SJCRH30 (cell line): Measurements from ENCODE around the gene IL11. TPM values are rescaled to one million over a fixed set of nuclear protein-coding genes. Genes with fewer than 3 reads are reported as not detected.
"Not testable (repeated sequence)": the region's sequence is repeated elsewhere in the genome, so short reads cannot be mapped to it uniquely, and the experiment has no call there.

Experiments used
- DNase-seq, 2 experiments: peaks; one replicate each; pipeline ENCODE4 v3.0.0-alpha.2; 2015 to 2020
- H3K27ac ChIP-seq: fragments of 250-450 bp; sonication (Bioruptor Pico); 2 replicates; pipeline ENCODE4 v1.5.1; 2020; ENCODE audit warnings: mild to moderate bottlenecking, moderate library complexity
- H3K27me3 ChIP-seq: fragments of 250-450 bp; sonication (Bioruptor Pico); 2 replicates; pipeline ENCODE4 v1.5.1; 2020; ENCODE audit warnings: mild to moderate bottlenecking, moderate library complexity
- H3K36me3 ChIP-seq: fragments of 250-450 bp; sonication (Bioruptor Pico); 2 replicates; pipeline ENCODE4 v1.5.1; 2020; ENCODE audit warnings: mild to moderate bottlenecking, moderate library complexity
- H3K4me1 ChIP-seq: fragments of 250-450 bp; sonication (Bioruptor Pico); 2 replicates; pipeline ENCODE4 v1.5.1; 2020; ENCODE audit warnings: mild to moderate bottlenecking, moderate library complexity
- H3K4me3 ChIP-seq: fragments of 250-450 bp; sonication (Bioruptor Pico); 2 replicates; pipeline ENCODE4 v1.5.1; 2020; ENCODE audit warnings: mild to moderate bottlenecking, moderate library complexity
- H3K9me3 ChIP-seq: fragments of 250-450 bp; sonication (Bioruptor Pico); replicated peaks from 2 replicates; pipeline ENCODE4 v1.5.1; 2020; ENCODE audit warnings: mild to moderate bottlenecking, moderate library complexity
- total RNA-seq: library from RNA; depleted of rRNA; stranded (reverse); fragments of >200 nt; shearing (Covaris generic); gene quantifications from 2 replicates; pipeline ENCODE4 v1.2.3, GENCODE V29; 2014; rRNA removed

IL11 gene
- 16.7 and 17.8 TPM in 2 replicates for total RNA-seq

DNA sequence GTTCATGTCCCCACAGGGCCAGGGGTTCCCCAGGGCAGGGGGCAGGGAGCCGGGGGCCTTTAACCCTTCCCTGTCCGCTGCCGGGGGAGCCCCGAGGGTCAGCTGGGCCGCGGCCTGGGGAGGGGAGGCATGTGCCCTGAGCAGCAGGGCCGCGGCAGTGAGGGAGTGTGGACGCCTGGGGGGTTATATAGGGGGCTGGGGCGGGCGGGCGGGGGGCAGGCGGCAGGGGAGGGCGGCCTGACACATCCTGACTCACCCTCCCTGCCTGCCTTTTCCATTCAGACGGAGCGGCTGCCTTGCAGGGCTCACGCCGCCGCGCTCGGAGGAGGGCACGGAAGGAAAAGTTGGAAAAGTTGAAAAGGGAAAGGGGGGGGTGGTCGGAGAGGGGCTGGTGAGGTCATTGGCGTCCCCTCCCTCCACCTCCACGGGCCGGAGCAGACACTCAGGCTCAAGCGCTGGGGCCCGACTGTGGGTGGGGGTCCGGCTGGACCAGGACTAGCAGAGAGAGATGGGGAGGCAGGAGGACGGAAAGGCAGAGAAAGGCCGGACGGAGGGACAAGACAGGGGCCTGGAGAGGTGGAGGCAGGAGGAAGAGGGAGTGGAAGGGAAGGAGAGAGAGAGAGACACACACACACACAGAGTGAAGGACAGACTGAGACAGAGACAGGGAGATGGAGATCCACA, at the start of gene IL11:
Gene IL11 (minus strand): TSS at position 159 of the 684 bp plus-strand sequence. CDS start 153 bp downstream, at position 6.
- H3K4me3 ChIP-seq: peak within 1 kb of the TSS; percentile 76
- no peaks in the 10 kb centered on the region for H3K36me3 ChIP-seq
- H3K9me3 ChIP-seq: no peaks in the 10 kb centered on the region
- H3K4me1 ChIP-seq: peaks cover 31% of the 10 kb centered on the region
- H3K27ac ChIP-seq: peak within 1 kb of the TSS; percentile 46
- peak; percentile 44 to 55 for DNase-seq
- H3K27me3 ChIP-seq: no peaks in the 10 kb centered on the region

DNA sequence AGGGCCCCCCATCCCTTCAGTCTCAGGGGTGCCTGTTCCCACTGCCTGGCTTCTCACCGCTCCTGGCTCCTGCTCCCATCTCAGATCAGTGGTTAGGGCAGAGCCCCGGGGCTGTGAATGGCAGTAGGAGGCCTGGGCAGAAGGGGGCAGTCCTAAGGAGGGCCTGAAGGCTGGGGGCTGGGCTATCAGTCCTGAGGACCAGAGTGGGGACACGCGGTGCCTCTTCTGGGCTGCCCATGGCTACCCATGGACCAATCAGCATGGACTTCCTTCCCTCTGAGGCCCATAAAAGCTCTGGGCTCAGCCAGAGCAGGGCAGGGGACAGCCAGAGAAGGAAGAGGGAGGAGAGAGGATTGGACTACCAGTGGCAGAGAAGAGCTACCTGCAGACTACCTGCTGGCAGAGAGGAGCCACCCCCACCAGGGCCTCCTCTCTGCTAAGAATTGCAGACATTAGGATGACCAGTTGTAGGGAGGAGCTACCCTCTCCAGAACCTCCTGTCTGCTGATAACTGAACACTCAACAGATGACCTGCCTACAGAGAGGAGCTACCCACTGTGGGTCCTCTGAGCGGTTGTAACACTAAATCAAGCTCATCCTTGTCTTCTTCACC, 49.5 kb upstream of the IL11 start:
- Histone ChIP-seq H3K27ac (no peak overlapping the region), H3K4me3 (no peak overlapping the region), H3K36me3 (no peaks in the 10 kb centered on the region), H3K9me3 (no peaks in the 10 kb centered on the region), H3K4me1 (no peaks in the 10 kb centered on the region), H3K27me3 (no peaks in the 10 kb centered on the region)
- DNase-seq: no peak

DNA sequence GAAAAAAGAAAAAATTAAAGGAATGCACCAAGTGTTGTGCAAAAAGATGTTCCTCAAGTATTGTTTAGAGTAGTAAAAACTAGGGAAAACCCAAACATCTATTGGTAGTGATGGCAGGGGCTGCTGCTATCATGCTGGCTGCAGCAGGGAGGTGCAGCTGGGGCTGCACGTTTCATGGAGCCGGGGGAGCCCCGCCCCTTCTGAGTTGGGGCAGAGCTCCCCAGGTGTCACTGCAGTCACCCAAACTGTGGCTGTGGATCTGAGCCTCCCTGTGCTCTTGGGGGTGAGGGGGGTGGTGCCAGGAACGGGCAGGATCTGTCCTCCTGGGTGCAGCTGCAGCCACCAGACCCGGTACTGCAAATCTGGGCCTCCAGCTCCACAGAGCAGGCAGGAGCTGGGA, 48.8 kb upstream of the IL11 start:
- H3K27me3 ChIP-seq: no peaks in the 10 kb centered on the region
- no peaks in the 10 kb centered on the region for H3K36me3 ChIP-seq
- H3K27ac ChIP-seq: no peak overlapping the region
- no peak for DNase-seq
- H3K4me1 ChIP-seq: no peaks in the 10 kb centered on the region
- no peaks in the 10 kb centered on the region for H3K9me3 ChIP-seq
- H3K4me3 ChIP-seq: no peak overlapping the region

DNA sequence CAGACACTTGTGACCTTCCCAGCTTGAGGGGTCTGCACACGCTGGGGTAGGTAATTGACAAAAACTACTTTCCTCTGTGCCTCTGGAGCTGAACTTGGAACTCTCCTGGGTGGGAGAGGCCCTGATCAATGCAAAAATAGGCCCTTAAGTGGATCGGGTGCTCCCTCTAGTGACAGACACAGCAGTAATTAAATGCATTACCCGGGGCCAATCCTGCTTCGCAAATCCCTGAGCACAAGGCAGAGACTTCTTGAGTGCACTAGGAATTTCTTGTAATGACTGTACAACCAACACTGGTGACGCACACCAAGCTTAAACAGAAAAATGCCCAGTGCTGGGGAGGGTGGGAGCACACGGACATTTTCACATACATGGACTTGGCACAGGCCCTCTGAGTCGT, 47.9 kb upstream of the IL11 start:
- Histone ChIP-seq H3K4me1 (no peaks in the 10 kb centered on the region), H3K4me3 (no peak overlapping the region), H3K9me3 (no peaks in the 10 kb centered on the region), H3K27ac (no peak overlapping the region), H3K36me3 (no peaks in the 10 kb centered on the region), H3K27me3 (no peaks in the 10 kb centered on the region)
- peak; percentile 66 to 85 for DNase-seq

DNA sequence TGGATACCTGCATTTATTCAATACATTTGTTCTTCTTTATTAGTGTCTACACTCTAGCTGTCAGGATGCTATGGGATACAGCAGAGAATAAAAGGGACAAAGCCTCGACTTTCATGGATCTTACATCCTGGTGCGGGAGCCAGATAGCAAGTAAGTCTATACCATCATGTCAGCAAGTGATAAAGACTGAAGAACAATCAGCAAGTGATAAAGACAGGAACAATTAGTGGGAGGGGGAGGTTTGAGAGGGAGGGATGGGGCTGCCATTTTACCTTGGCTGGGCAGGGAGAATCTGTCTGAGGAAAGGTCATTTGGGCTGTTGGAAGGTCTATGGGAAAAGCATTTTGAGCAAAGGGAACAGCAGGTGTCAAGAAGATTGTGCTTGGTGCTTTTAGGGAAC, 39.9 kb upstream of the IL11 start:
- H3K4me3 ChIP-seq: no peak overlapping the region

DNA sequence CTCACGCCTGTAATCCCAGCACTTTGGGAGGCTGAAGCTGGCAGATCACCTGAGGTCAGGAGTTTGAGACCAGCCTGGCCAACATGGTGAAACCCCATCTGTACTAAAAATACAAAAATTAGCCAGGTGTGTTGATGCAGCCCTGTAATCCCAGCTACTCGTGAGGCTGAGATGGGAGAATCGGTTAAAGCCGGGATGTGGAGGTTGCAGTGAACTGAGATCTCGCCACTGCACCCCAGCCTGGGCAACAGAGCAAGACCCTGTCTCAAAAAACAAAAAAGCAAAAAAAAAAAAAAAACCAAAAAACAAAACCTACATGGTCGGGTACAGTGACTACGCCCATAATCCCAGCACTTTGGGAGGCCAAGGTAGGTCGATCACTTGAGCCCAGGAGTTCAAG, 38.9 kb upstream of the IL11 start:
- not testable (repeated sequence) for H3K9me3 ChIP-seq, DNase-seq, H3K27me3 ChIP-seq, H3K4me3 ChIP-seq, H3K4me1 ChIP-seq, H3K27ac ChIP-seq
- peaks cover 21% of the 10 kb centered on the region for H3K36me3 ChIP-seq

More for the DNA sequence above, 39.9 kb upstream of the IL11 start:
- Histone ChIP-seq H3K27me3 (no peaks in the 10 kb centered on the region), H3K27ac (no peak overlapping the region), H3K36me3 (peaks cover 14% of the 10 kb centered on the region), H3K9me3 (0 out of 2 replicates have a peak, but pooled peaks cover 4% of the 10 kb centered on the region), H3K4me1 (peaks cover 3% of the 10 kb centered on the region; the same call in 1 of the 2 replicates)
- no peak for DNase-seq

DNA sequence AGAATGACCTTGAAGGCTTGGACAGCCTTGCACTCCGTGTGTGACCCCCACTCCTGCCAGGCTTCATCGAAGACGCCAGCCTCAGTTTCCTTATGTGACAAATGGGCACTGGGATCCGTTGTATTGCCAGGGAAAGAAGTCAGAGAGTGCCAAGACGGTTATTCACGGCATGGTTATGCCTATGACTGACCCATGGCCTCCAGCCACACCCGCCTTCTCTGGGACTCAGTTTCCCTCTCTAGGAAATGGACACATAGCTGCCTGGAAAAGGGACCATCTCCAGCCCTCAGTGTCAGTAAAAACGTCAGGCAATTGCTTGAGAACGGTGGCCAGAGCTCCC, 38.2 kb upstream of the IL11 start:
- no peak for DNase-seq
- Histone ChIP-seq H3K9me3 (0 out of 2 replicates have a peak, but pooled peaks cover 4% of the 10 kb centered on the region), H3K27ac (peak overlapping the region; percentile 98), H3K4me3 (peak overlapping the region; percentile 33), H3K27me3 (no peaks in the 10 kb centered on the region), H3K36me3 (peaks cover 26% of the 10 kb centered on the region), H3K4me1 (peaks cover 3% of the 10 kb centered on the region; the same call in 1 of the 2 replicates)

DNA sequence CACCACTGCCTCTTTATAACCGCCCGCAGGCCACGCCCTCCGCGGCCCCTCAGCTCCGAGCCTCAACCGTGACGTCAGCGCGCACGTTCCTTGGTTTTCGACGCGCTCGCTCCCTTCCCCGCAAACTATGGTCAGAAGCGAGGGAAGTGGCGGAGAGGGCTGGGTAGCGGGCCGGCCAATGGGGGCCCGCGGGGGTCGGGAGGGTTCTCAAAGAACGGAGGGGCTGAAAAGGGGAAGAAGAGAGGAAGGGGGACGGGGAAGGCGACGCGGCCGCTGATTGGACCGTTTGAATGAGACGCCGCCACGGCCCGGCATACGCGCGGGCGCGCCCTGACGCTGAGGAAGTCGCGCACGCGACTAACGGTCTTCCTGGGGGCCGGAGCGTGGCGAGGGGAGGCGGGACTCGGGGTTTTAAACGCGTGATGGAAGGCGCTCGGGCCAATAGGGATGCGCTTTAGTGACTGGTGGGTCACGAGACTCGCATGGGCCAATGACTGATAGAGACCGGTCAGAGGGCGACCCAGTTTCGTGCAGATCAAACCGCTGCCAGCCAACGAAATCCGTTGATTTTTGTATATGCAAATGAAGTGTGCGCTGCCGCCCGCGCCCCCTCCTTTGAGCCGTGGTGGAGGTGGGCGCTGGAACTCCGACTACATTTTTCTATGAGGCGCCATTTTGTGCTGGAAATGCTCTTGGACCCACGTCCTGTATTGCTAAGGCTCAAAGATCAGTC, 37.7 kb upstream of the IL11 start:
- H3K27me3 ChIP-seq: no peaks in the 10 kb centered on the region
- peak overlapping the region; percentile 98 for H3K27ac ChIP-seq
- H3K9me3 ChIP-seq: 0 out of 2 replicates have a peak, but pooled peaks cover 4% of the 10 kb centered on the region
- peak overlapping the region; percentile 95 for H3K4me3 ChIP-seq
- H3K4me1 ChIP-seq: peaks cover 3% of the 10 kb centered on the region; the same call in 1 of the 2 replicates
- DNase-seq: peak; percentile 99
- H3K36me3 ChIP-seq: peaks cover 31% of the 10 kb centered on the region

DNA sequence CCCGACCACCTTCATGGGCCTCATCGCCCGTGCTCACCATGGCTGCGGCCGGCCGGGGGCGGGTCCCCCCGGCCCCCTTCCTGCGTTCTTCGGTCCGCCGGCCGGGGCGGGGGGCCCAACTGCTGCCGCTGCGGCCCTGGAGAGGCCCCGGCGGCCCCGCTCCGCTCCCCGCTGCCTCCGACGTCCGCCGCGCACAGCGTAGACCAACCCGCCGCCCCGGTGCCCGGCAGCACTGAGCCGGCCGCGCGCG, 37.2 kb upstream of the IL11 start, which contains the start of gene UBE2S:
Gene UBE2S (minus strand): TSS at position 239 of the 250 bp plus-strand sequence. CDS start 199 bp downstream, at position 40.
- H3K9me3 ChIP-seq, H3K27me3 ChIP-seq, H3K4me1 ChIP-seq, DNase-seq: not testable (repeated sequence)
- Histone ChIP-seq H3K36me3 (peaks cover 35% of the 10 kb centered on the region), H3K27ac (peak within 1 kb of the TSS; percentile 98), H3K4me3 (peak within 1 kb of the TSS; percentile 95)

DNA sequence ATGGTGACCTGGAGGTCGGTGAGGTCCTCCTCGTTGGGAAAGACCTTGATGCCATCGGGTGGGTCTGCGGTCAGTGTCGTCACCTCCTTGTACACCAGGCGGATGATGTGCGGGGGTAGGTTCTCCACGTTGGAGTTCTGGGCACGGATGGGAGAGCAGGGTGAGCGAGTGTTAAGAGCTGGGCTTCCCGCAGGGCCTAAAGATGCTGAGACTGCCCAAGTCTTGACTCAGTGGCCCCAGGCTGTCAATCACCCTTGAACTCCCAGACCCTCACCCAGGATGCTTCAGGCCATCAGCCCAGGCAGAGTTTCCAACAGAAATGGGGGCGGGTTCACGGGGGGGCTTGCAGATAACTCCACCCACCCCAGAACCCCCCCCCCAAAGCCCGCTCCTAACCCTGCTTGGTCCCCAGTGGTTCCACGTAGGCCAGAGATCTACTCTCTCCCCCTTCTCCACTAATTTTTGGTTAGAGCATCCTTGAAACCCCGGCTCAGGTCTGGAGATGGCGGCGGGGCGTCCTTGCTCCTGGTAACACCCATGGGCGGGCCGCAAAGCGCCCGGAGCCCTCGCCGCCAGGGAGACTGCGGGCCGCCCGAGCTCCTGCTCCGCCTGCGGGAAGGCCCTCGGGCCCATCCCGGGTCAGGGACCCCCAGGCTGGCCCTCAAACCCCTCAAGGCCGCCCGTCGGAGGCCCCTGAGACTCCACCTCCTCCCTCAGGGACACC, 36.7 kb upstream of the IL11 start:
- Histone ChIP-seq H3K36me3 (peaks cover 40% of the 10 kb centered on the region), H3K9me3 (0 out of 2 replicates have a peak, but pooled peaks cover 4% of the 10 kb centered on the region), H3K4me3 (peak overlapping the region; percentile 95), H3K4me1 (peaks cover 3% of the 10 kb centered on the region; the same call in 1 of the 2 replicates), H3K27me3 (no peaks in the 10 kb centered on the region), H3K27ac (peak overlapping the region; percentile 98)
- DNase-seq: no peak

DNA sequence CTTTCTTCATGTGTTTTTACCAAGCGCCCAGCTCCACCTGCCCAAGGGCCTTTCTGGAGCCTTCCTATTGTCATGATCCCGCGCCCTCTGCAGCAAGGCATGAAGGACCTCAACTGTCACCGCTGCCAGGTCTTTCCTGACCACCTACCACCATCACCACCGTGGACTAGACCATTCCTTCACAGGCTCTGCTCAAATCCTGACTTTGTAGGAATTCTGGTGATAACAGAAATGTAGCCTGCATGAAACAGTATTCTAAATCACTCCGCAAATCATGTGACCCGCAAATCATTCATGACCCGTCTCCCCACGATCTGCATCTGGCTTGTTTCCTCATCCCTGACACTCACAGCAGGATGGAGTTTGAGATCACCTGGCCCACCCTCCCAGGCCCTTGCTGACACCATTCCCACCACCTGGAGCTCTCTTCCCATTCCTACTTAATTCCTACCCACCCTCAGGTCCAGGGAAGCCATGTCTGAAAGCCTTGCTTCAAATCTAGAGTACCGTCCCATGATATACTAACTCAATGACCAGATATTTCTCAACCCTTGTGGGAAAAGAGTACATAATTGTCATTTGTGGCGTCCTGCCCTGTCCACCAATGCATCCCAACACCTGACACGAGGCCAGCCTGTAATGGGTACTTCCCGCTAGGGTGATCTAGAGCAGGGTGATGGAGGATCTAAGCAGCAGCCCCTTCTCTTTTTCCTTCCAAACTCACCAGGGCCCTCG, 36.0 kb upstream of the IL11 start:
- Histone ChIP-seq H3K4me1 (peaks cover 3% of the 10 kb centered on the region; the same call in 1 of the 2 replicates), H3K27me3 (no peaks in the 10 kb centered on the region), H3K36me3 (peaks cover 45% of the 10 kb centered on the region), H3K9me3 (0 out of 2 replicates have a peak, but pooled peaks cover 4% of the 10 kb centered on the region), H3K27ac (no peak overlapping the region), H3K4me3 (peak overlapping the region; percentile 95)
- DNase-seq: no peak

DNA sequence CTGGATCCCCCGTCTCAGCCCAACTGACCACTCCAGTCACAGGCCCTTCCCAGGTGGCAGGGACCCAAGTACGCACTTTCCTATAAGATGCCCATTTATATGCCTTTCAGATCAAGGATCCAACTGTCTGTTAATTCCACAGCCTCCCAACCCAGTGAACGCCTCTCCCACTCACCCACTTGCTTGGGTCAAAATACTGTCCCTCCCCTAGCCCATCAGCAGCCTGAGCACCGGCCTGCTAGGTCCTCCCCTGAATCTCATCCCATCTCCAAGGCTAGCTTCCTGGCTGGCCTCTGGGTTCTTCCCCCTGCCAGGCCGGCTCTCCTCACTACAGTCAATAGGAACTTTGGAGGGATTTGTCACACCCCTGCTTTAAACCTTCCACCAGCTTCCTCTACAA, 35.4 kb upstream of the IL11 start:
- Histone ChIP-seq H3K27me3 (no peaks in the 10 kb centered on the region), H3K4me3 (peak overlapping the region; percentile 95), H3K36me3 (peaks cover 49% of the 10 kb centered on the region), H3K27ac (no peak overlapping the region), H3K4me1 (peaks cover 3% of the 10 kb centered on the region; the same call in 1 of the 2 replicates), H3K9me3 (0 out of 2 replicates have a peak, but pooled peaks cover 4% of the 10 kb centered on the region)
- DNase-seq: no peak

DNA sequence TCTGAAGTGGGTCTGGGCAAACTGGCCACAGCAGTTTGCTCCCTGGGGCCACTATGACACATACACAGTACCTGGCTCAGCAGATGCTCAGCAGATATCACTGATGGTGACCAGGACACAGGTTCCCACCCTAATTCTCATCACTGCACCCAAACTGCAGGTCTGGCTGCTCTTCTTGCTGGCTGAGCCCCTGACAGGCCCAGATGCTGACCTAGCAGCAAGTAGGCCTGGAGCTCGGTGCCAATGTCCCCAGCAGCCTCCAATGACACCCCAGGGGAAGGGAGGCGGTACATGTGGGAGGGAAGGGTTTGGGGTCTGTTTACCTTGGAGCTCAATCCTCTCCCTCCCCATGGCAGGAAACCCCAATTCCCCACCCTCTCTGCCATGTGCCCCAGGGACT, 32.2 kb upstream of the IL11 start:
- peaks cover 56% of the 10 kb centered on the region for H3K36me3 ChIP-seq
- H3K27ac ChIP-seq: no peak overlapping the region
- no peak overlapping the region for H3K4me3 ChIP-seq

DNA sequence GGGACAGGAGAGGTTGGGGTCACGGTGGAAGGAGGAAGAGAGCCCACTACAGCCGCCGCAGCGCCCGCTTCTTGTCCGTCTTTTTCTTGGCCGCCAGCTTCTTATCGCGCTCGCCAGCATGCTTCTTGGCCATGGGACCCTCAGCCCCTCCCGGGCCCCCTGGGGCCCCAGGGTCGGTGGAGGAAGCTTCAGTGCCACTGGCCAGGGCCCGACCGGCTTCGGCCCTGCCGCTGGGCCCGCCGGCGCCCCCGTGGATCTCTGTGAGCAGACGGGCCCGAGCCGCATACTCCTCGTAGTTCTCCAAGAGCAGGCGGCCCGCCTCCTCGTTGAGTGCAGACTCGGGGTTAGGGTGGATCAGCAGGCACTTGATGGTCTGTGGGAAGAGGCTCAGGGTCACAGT, 31.1 kb upstream of the IL11 start:
- peaks cover 51% of the 10 kb centered on the region for H3K36me3 ChIP-seq
- not testable (repeated sequence) for H3K27ac ChIP-seq, H3K4me3 ChIP-seq, H3K27me3 ChIP-seq, H3K9me3 ChIP-seq, DNase-seq, H3K4me1 ChIP-seq

More for the DNA sequence above, 32.2 kb upstream of the IL11 start:
- no peaks in the 10 kb centered on the region; the same call in 1 of the 2 replicates for H3K4me1 ChIP-seq
- H3K27me3 ChIP-seq: no peaks in the 10 kb centered on the region
- no peaks in the 10 kb centered on the region for H3K9me3 ChIP-seq
- DNase-seq: no peak
